Measurements from ENCODE around the gene RAB17.

DNA sequence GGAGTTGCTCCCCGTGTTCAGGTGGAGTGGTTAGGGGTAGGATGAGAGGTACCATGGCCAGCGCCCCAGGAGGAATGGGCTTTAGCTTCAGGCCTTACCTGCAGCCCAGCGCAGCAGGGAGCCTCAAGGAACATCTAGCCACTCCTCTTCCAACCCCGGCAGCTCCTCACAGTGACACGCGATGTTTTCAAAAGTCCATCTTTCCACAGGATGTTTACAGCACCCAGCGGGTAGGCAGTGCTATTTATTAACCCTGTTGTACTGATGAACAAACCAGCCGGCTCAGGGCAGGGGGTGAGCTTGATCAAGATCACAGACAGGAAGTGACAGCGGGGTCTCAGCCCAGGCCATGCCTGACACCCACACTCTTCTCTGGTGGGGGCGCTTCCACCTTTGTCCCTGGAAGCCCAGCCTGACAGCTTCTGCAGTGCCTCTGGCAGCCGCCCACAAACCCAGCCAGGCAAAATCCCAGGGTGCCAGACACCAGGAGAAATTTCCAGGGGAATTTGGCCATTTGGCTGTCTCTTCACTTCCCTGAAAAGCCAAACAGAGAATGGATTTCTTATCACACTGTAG lies 42.6 kb downstream of the RAB17 start:
- TF ChIP-seq MXI1 (IDR thresholded peaks at IDR 0.05; ENCODE audit: borderline replicate concordance, low read depth, low read length) (no peak), CEBPB (IDR thresholded peaks at IDR 0.05; ENCODE audit: low read depth, low read length) (no peak), RAD21 (IDR thresholded peaks at IDR 0.05; ENCODE audit: low read length) (no peak), MAZ (IDR thresholded peaks at IDR 0.05; ENCODE audit: borderline replicate concordance, low read depth, low read length) (no peak), POLR2A (IDR thresholded peaks at IDR 0.05; ENCODE audit: low read depth, low read length) (no peak), MAFK (IDR thresholded peaks at IDR 0.05; ENCODE audit: low read depth, low read length) (no peak), BHLHE40 (IDR thresholded peaks at IDR 0.05; ENCODE audit: low read depth, low read length) (no peak), RFX5 (IDR thresholded peaks at IDR 0.05; ENCODE audit: low read depth, low read length) (no peak), RCOR1 (IDR thresholded peaks at IDR 0.05; ENCODE audit: insufficient replicate concordance, low read length) (no peak), NFE2L2 (IDR thresholded peaks at IDR 0.05; ENCODE audit: low read depth, low read length) (no peak), SMC3 (IDR thresholded peaks at IDR 0.05; ENCODE audit: low read depth, low read length) (no peak)
- TF ChIP-seq, protein P1, sequence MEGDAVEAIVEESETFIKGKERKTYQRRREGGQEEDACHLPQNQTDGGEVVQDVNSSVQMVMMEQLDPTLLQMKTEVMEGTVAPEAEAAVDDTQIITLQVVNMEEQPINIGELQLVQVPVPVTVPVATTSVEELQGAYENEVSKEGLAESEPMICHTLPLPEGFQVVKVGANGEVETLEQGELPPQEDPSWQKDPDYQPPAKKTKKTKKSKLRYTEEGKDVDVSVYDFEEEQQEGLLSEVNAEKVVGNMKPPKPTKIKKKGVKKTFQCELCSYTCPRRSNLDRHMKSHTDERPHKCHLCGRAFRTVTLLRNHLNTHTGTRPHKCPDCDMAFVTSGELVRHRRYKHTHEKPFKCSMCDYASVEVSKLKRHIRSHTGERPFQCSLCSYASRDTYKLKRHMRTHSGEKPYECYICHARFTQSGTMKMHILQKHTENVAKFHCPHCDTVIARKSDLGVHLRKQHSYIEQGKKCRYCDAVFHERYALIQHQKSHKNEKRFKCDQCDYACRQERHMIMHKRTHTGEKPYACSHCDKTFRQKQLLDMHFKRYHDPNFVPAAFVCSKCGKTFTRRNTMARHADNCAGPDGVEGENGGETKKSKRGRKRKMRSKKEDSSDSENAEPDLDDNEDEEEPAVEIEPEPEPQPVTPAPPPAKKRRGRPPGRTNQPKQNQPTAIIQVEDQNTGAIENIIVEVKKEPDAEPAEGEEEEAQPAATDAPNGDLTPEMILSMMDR (conservative IDR thresholded peaks at IDR 0.05; ENCODE audit: low read depth, low read length): no peak
- TF ChIP-seq, protein P2, sequence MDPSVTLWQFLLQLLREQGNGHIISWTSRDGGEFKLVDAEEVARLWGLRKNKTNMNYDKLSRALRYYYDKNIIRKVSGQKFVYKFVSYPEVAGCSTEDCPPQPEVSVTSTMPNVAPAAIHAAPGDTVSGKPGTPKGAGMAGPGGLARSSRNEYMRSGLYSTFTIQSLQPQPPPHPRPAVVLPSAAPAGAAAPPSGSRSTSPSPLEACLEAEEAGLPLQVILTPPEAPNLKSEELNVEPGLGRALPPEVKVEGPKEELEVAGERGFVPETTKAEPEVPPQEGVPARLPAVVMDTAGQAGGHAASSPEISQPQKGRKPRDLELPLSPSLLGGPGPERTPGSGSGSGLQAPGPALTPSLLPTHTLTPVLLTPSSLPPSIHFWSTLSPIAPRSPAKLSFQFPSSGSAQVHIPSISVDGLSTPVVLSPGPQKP (IDR thresholded peaks at IDR 0.05; ENCODE audit: borderline replicate concordance, low read depth, low read length): no peak
- TF ChIP-seq, protein P3, sequence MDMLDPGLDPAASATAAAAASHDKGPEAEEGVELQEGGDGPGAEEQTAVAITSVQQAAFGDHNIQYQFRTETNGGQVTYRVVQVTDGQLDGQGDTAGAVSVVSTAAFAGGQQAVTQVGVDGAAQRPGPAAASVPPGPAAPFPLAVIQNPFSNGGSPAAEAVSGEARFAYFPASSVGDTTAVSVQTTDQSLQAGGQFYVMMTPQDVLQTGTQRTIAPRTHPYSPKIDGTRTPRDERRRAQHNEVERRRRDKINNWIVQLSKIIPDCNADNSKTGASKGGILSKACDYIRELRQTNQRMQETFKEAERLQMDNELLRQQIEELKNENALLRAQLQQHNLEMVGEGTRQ (IDR thresholded peaks at IDR 0.05; ENCODE audit: low read depth, low read length): no peak

Measured in IMR-90 (cell line).